Activated B cell treated with CpG ODN at 0.5 μM for 24 hours (primary cell): ENCODE measurements around the gene WDR70. TPM values are rescaled to one million over a fixed set of nuclear protein-coding genes. Genes with fewer than 3 reads are reported as not detected.
"Not testable (repeated sequence)": the region's sequence is repeated elsewhere in the genome, so short reads cannot be mapped to it uniquely, and the experiment has no call there.

ENCODE experiments used
- ATAC-seq: fragments of 200-7000 bp; cut with Tn5 transposase; one replicate; pipeline ENCODE4 v1.10.0; 2021; ENCODE audit warnings: low read depth, mild to moderate bottlenecking, moderate library complexity
- CTCF ChIA-PET: fragments of 350-600 bp; sonication (Branson Sonifier 250); formaldehyde crosslinking; loops from one replicate; lab custom pipeline; 2021; ENCODE audit warnings: antibody characterized with exemption; lab: Charles Lee
- POLR2A ChIA-PET: fragments of 350-600 bp; sonication (Branson Sonifier 250); formaldehyde crosslinking; loops from one replicate; lab custom pipeline; 2021; ENCODE audit warnings: antibody characterized with exemption; lab: Charles Lee
- DNase-seq: peaks from one replicate; pipeline ENCODE4 v3.0.0; 2022
- H3K27ac Mint-ChIP-seq: one replicate; pipeline ENCODE4 v1.8.0; 2020; ENCODE audit warnings: mixed read lengths
- H3K27me3 Mint-ChIP-seq: one replicate; pipeline ENCODE4 v1.8.0; 2021; ENCODE audit warnings: mixed read lengths
- H3K36me3 Mint-ChIP-seq: one replicate; pipeline ENCODE4 v1.8.0; 2021; ENCODE audit warnings: low read depth, mixed read lengths
- H3K4me1 Mint-ChIP-seq: one replicate; pipeline ENCODE4 v1.8.0; 2021; ENCODE audit warnings: mixed read lengths
- H3K4me3 Mint-ChIP-seq: one replicate; pipeline ENCODE4 v1.8.0; 2020; ENCODE audit warnings: mild to moderate bottlenecking, mixed read lengths
- H3K9me3 Mint-ChIP-seq: one replicate; pipeline ENCODE4 v1.8.0; 2020; ENCODE audit warnings: mixed read lengths
- intact Hi-C: fragments of 100-400 bp; cut with micrococcal nuclease; formaldehyde crosslinking; loops from one replicate; pipeline ENCODE4 v1.15.1; 2024
- total RNA-seq: library from RNA; stranded (reverse); gene quantifications from 2 replicates; pipeline ENCODE4 v1.2.3, GENCODE V29; 2022
- TF ChIP-seq, protein P1 (sequence below): fragments of 200-600 bp; IDR thresholded peaks from one replicate; pipeline ENCODE4 v1.8.0; 2022; ENCODE audit warnings: antibody characterized with exemption, mild to moderate bottlenecking

Gene WDR70
- total RNA-seq, 1 donor from 2014 or later, result 58.6 TPM

- Mint-ChIP-seq H3K27me3 (no peaks in the 10 kb centered on the region), H3K4me1 (no peaks in the 10 kb centered on the region), H3K27ac (no peak overlapping the region), H3K9me3 (no peaks in the 10 kb centered on the region), H3K4me3 (no peak overlapping the region), H3K36me3 (peaks cover 29% of the 10 kb centered on the region)
- ChIA-PET POLR2A (no interaction called here), CTCF (no interaction called here)
- TF ChIP-seq, protein P1, sequence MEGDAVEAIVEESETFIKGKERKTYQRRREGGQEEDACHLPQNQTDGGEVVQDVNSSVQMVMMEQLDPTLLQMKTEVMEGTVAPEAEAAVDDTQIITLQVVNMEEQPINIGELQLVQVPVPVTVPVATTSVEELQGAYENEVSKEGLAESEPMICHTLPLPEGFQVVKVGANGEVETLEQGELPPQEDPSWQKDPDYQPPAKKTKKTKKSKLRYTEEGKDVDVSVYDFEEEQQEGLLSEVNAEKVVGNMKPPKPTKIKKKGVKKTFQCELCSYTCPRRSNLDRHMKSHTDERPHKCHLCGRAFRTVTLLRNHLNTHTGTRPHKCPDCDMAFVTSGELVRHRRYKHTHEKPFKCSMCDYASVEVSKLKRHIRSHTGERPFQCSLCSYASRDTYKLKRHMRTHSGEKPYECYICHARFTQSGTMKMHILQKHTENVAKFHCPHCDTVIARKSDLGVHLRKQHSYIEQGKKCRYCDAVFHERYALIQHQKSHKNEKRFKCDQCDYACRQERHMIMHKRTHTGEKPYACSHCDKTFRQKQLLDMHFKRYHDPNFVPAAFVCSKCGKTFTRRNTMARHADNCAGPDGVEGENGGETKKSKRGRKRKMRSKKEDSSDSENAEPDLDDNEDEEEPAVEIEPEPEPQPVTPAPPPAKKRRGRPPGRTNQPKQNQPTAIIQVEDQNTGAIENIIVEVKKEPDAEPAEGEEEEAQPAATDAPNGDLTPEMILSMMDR, result no peak
- no peak for ATAC-seq
- no peak for DNase-seq
- intact Hi-C loops, result no loop called here
Measured at GRCh38 chr5:37615184-37615583, 236.1 kb downstream of the WDR70 start.

DNA sequence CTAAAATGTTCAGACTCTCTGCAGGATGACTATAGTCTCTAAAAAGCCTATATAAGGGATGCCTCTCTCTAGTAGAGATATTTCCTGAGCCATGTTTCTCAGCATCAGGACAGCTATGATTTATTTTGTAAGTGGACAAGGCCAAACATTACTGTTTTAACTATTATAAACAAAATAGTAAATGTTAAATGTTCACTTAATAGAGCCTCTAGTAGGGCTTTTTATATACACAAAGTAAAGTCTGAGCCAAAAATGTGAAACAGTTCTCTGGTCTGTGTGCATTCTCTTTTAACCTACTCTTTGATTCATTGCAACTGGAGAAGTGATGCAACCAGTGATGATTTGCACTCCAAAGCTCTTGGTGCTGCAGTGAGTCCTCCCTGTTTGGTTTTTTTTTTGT is 240.2 kb downstream of the WDR70 start:
- POLR2A ChIA-PET, result no interaction called here
- DNase-seq (no peak), ATAC-seq (no peak)
- intact Hi-C loops, result no loop called here
- H3K27me3 Mint-ChIP-seq, result no peaks in the 10 kb centered on the region
- CTCF ChIA-PET, result no interaction called here
- TF ChIP-seq, protein P1, result no peak
- no peaks in the 10 kb centered on the region for H3K4me1 Mint-ChIP-seq
- no peak overlapping the region for H3K27ac Mint-ChIP-seq
- H3K4me3 Mint-ChIP-seq, result no peak overlapping the region
- peaks cover 4% of the 10 kb centered on the region for H3K9me3 Mint-ChIP-seq
- peaks cover 37% of the 10 kb centered on the region for H3K36me3 Mint-ChIP-seq

DNA sequence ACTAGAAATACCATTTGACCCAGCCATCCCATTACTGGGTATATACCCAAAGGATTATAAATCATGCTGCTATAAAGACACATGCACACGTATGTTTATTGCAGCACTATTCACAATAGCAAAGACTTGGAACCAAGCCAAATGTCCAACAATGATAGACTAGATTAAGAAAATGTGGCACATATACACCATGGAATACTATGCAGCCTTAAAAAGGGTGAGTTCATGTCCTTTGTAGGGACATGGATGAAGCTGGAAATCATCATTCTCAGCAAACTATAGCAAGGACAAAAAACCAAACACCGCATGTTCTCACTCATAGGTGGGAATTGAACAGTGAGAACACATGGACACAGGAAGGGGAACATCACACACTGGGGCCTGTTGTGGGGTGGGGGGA is 243.2 kb downstream of the WDR70 start:
- CTCF ChIA-PET, H3K27ac Mint-ChIP-seq, H3K4me3 Mint-ChIP-seq, DNase-seq, POLR2A ChIA-PET, H3K4me1 Mint-ChIP-seq, ATAC-seq, intact Hi-C loops, H3K27me3 Mint-ChIP-seq: not testable (repeated sequence)
- Mint-ChIP-seq H3K36me3 (peaks cover 42% of the 10 kb centered on the region), H3K9me3 (peaks cover 10% of the 10 kb centered on the region)

- Mint-ChIP-seq H3K36me3 (peaks cover 54% of the 10 kb centered on the region), H3K9me3 (peaks cover 30% of the 10 kb centered on the region)
Measured at GRCh38 chr5:37626266-37626665, 247.1 kb downstream of the WDR70 start.

GRCh38 chr5:37628876-37629275 is 249.8 kb downstream of the WDR70 start:
- CTCF ChIA-PET, result no interaction called here
- Mint-ChIP-seq H3K36me3 (peaks cover 58% of the 10 kb centered on the region), H3K27me3 (no peaks in the 10 kb centered on the region), H3K4me3 (no peak overlapping the region), H3K4me1 (no peaks in the 10 kb centered on the region), H3K27ac (no peak overlapping the region), H3K9me3 (peaks cover 30% of the 10 kb centered on the region)
- DNase-seq, result no peak
- intact Hi-C loops, result no loop called here
- POLR2A ChIA-PET, result no interaction called here
- no peak for ATAC-seq
- TF ChIP-seq, protein P1, result no peak

More at GRCh38 chr5:37626266-37626665, 247.1 kb downstream of the WDR70 start:
- ChIA-PET CTCF (no interaction called here), POLR2A (no interaction called here)
- Mint-ChIP-seq H3K4me3 (no peak overlapping the region), H3K27me3 (no peaks in the 10 kb centered on the region), H3K4me1 (no peaks in the 10 kb centered on the region), H3K27ac (no peak overlapping the region)
- intact Hi-C loops, result no loop called here
- TF ChIP-seq, protein P1, result no peak
- DNase-seq, result no peak
- ATAC-seq, result no peak

DNA sequence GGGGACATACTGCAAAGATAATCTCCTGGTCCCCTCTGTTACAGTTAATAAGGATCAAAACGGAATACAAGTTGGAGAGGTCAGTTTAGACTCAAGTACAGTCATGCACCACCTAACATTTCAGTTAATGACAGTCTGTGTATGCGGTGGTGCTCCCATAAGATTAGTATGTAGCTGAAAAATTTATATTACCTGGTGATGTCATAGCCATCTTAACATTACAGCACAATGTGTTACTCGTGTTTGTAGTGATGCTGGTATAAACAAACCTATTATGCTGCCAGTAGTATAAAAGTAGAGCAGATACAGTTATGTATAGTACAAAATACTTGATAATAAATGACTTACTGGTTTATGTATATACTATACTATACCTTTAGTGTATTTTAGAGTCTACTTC is 252.8 kb downstream of the WDR70 start:
- ChIA-PET CTCF (no interaction called here), POLR2A (no interaction called here)
- no peaks in the 10 kb centered on the region for H3K27me3 Mint-ChIP-seq
- no peak overlapping the region for H3K4me3 Mint-ChIP-seq
- H3K9me3 Mint-ChIP-seq, result peaks cover 28% of the 10 kb centered on the region
- H3K4me1 Mint-ChIP-seq, result no peaks in the 10 kb centered on the region
- no peak for DNase-seq
- H3K27ac Mint-ChIP-seq, result no peak overlapping the region
- ATAC-seq, result no peak
- H3K36me3 Mint-ChIP-seq, result peaks cover 48% of the 10 kb centered on the region
- TF ChIP-seq, protein P1, result no peak
- intact Hi-C loops, result no loop called here
